Kidney (tissue), 14 donors: Measurements from ENCODE around the gene MAGEA12. TPM values are rescaled to one million over a fixed set of nuclear protein-coding genes. Genes with fewer than 3 reads are reported as not detected.
A peak's percentile ranks its signal among the peaks of the same experiment; 100 is the strongest.
"Not testable (repeated sequence)": the region's sequence is repeated elsewhere in the genome, so short reads cannot be mapped to it uniquely, and the experiment has no call there.

Experiments
- DNase-seq, 5 donors: peaks; one replicate each; pipeline ENCODE4 v3.0.0-alpha.2; 2013 to 2020
- FAIRE-seq: peaks from 2 replicates; lab custom pipeline; 2012; peaks lifted over from hg19 to GRCh38; lab: Jason Lieb, UNC
- H3K27ac ChIP-seq, 2 donors: one replicate each; pipeline ENCODE4 v1.7.0; 2013; ENCODE audit warnings: low read depth in 2 of 2, low read length in 2 of 2, inconsistent platforms in 1 of 2
- H3K27me3 ChIP-seq: one replicate; pipeline ENCODE4 v1.7.1; 2013; ENCODE audit warnings: low read length, inconsistent platforms; ENCODE audit not compliant: control insufficient read depth, insufficient read depth
- H3K36me3 ChIP-seq, 3 donors: one replicate each; pipeline versions ENCODE4 v1.7.0 to v1.7.1; 2013; ENCODE audit warnings: low read length in 3 of 3, control low read depth in 1 of 3, inconsistent platforms in 1 of 3; ENCODE audit not compliant: insufficient read depth in 3 of 3, control insufficient read depth in 2 of 3
- H3K4me1 ChIP-seq, 3 donors: one replicate each; pipeline versions ENCODE4 v1.7.0 to v1.7.1; 2013; ENCODE audit warnings: low read length in 3 of 3, inconsistent platforms in 1 of 3, low read depth in 1 of 3; ENCODE audit not compliant: control insufficient read depth in 2 of 3, insufficient read depth in 2 of 3
- H3K4me3 ChIP-seq, 3 donors: one replicate each; pipeline versions ENCODE4 v1.7.0 to v1.8.1; 2013; ENCODE audit warnings: low read length in 3 of 3, control low read depth in 1 of 3, inconsistent platforms in 1 of 3
- H3K9ac ChIP-seq, 3 donors: one replicate each; pipeline versions ENCODE4 v1.7.0 to v1.7.1; 2013; ENCODE audit warnings: low read length in 3 of 3, control low read depth in 1 of 3, inconsistent platforms in 1 of 3
- H3K9me3 ChIP-seq, 3 donors: one replicate each; pipeline versions ENCODE4 v1.7.0 to v1.7.1; 2013; ENCODE audit warnings: low read length in 3 of 3, control low read depth in 1 of 3, inconsistent platforms in 1 of 3; ENCODE audit not compliant: control insufficient read depth in 2 of 3, insufficient read depth in 1 of 3
- CTCF ChIP-seq: IDR thresholded peaks from 3 replicates; pipeline ENCODE4 v1.5.1; 2012; ENCODE audit warnings: mild to moderate bottlenecking, moderate library complexity, borderline replicate concordance; ENCODE audit not compliant: insufficient read depth; ENCODE audit errors: extremely low read depth
- intact Hi-C: fragments of 100-400 bp; cut with DNase I; formaldehyde crosslinking; loops from one replicate; pipeline ENCODE4 v1.11.1; 2022
- polyA plus RNA-seq: library from polyadenylated mRNA; stranded (reverse); fragments of 350-450 nt; fragmentation: Illumina TruSeq; extraction: RNeasy Lipid Tissue Mini Kit (QIAGEN cat#74804); gene quantifications from one replicate; pipeline ENCODE4 v1.2.3, GENCODE V29; 2014; ENCODE audit warnings: low read depth, low replicate concordance; ENCODE audit not compliant: insufficient read depth
- total RNA-seq: library from RNA; stranded (reverse); fragmentation: NEBNext Ultra II Directional; extraction: Animal tissue kit (Norgen Biotek cat#: 25700); gene quantifications from one replicate; pipeline ENCODE4 v1.2.1, GENCODE V29; 2021
- donor health status: control.
- donor health status: control.
- donor health status: control.
- donor health status: control.
- donor health status: control.
- donor health status: DM: yes; HTN: yes; CAD: no.
- donor health status: Normal renal cell carcinoma (clear cell type).

The MAGEA12 gene
- total and polyA plus RNA-seq, 2 donors from 2014 or later, result not detected

DNA sequence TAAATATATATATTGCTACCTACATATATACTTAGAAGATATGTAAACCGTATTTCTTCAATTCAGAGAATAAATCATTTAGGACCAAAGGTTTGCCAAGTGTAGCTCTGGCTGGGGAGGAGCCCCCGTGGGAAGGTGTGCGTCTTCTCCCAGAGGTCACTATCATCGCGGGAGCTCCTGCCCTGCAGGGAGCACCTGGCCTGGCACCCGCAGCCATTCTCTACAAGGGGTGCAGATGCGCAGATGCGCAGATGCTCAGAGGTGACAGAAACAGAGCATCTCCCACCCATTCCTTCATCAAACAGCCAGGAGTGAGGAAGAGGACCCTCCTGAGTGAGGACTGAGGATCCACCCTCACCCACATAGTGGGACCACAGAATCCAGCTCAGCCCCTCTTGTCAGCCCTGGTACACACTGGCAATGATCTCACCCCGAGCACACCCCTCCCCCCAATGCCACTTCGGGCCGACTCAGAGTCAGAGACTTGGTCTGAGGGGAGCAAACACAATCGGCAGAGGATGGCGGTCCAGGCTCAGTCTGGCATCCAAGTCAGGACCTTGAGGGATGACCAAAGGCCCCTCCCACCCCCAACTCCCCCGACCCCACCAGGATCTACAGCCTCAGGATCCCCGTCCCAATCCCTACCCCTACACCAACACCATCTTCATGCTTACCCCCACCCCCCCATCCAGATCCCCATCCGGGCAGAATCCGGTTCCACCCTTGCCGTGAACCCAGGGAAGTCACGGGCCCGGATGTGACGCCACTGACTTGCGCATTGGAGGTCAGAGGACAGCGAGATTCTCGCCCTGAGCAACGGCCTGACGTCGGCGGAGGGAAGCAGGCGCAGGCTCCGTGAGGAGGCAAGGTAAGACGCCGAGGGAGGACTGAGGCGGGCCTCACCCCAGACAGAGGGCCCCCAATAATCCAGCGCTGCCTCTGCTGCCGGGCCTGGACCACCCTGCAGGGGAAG lies 19.5 kb upstream of the MAGEA12 start, which contains the start of gene MAGEA2B:
MAGEA2B (plus strand) TSS at position 814 of the 973 bp plus-strand sequence. CDS start 2,479 bp downstream, outside the sequence.
- H3K9me3 ChIP-seq, H3K9ac ChIP-seq, H3K4me3 ChIP-seq, intact Hi-C loops, H3K4me1 ChIP-seq, FAIRE-seq, H3K27me3 ChIP-seq, H3K27ac ChIP-seq, H3K36me3 ChIP-seq, DNase-seq: not testable (repeated sequence)

- H3K27me3 ChIP-seq, result no peaks in the 10 kb centered on the region
- peak in 1 of 5 donors; percentile 34 for DNase-seq
- H3K36me3 ChIP-seq, result no peaks in the 10 kb centered on the region
- H3K9ac ChIP-seq, result no peak overlapping the region
- no peak overlapping the region for H3K4me3 ChIP-seq
- TF ChIP-seq CTCF, result no peak
- intact Hi-C loops, result no loop called here
- no peaks in the 10 kb centered on the region for H3K4me1 ChIP-seq
- no peaks in the 10 kb centered on the region for H3K9me3 ChIP-seq
- no peak overlapping the region for H3K27ac ChIP-seq
- FAIRE-seq, result no peak
Observed at GRCh38 chrX:152725409-152725808, 8.1 kb upstream of the MAGEA12 start.

- H3K4me1 ChIP-seq, result not testable (repeated sequence)
Observed at GRCh38 chrX:152734143-152734858, 744 bp downstream of the MAGEA12 start.

GRCh38 chrX:152735101-152735500 lies 1.5 kb downstream of the MAGEA12 start:
- no peak for TF ChIP-seq CTCF
- Histone ChIP-seq H3K9me3 (no peaks in the 10 kb centered on the region), H3K36me3 (no peaks in the 10 kb centered on the region), H3K9ac (no peak overlapping the region), H3K27me3 (no peaks in the 10 kb centered on the region), H3K4me3 (no peak overlapping the region), H3K4me1 (no peaks in the 10 kb centered on the region), H3K27ac (no peak overlapping the region)
- intact Hi-C loops, result no loop called here
- FAIRE-seq, result no peak
- DNase-seq, result peak in 1 of 5 donors; percentile 18

More at GRCh38 chrX:152734143-152734858, 744 bp downstream of the MAGEA12 start:
- H3K9me3 ChIP-seq, H3K9ac ChIP-seq, H3K4me3 ChIP-seq, H3K36me3 ChIP-seq, H3K27ac ChIP-seq, intact Hi-C loops, FAIRE-seq, H3K27me3 ChIP-seq: not testable (repeated sequence)
- DNase-seq, result peak in 1 of 5 donors; percentile 29
